A673 (cell line): ENCODE data around the gene IPCEF1. TPM values are rescaled to one million over a fixed set of nuclear protein-coding genes. Genes with fewer than 3 reads are reported as not detected.

ENCODE experiments used
- BruUV-seq: library from RNA; stranded (reverse); fragments of 400-500 nt; replicated peaks from 2 replicates; lab custom pipeline; 2021; lab: Mats Ljungman, UMichigan
- CTCF ChIA-PET: fragments of 300-600 bp; sonication (Branson Sonifier 250); formaldehyde crosslinking; loops from one replicate; lab custom pipeline; 2022; ENCODE audit warnings: antibody characterized with exemption; lab: Charles Lee
- POLR2A ChIA-PET: fragments of 300-600 bp; sonication (Branson Sonifier 250); formaldehyde crosslinking; loops from one replicate; lab custom pipeline; 2022; ENCODE audit warnings: antibody characterized with exemption; ENCODE audit not compliant: low non-redundant PET; lab: Charles Lee
- DNase-seq: peaks from one replicate; pipeline ENCODE4 v3.0.0-alpha.2; 2015; ENCODE audit warnings: low spot score
- H3K27ac ChIP-seq: fragments of 200-600 bp; sonication (generic); 2 replicates; pipeline ENCODE4 v1.5.1; 2016; ENCODE audit warnings: mixed run types, low read depth, mild to moderate bottlenecking, mixed read lengths, antibody characterized with exemption, low read length; ENCODE audit not compliant: poor library complexity, severe bottlenecking
- H3K27me3 ChIP-seq: fragments of 200-600 bp; sonication (generic); replicated peaks from 2 replicates; pipeline ENCODE4 v1.6.1; 2017; ENCODE audit warnings: mixed run types, low read depth, mild to moderate bottlenecking, mixed read lengths, antibody characterized with exemption, low read length; ENCODE audit not compliant: insufficient read depth, poor library complexity
- H3K36me3 ChIP-seq: fragments of 200-600 bp; sonication (generic); 2 replicates; pipeline ENCODE4 v1.6.1; 2016; ENCODE audit warnings: mixed run types, mild to moderate bottlenecking, mixed read lengths, antibody characterized with exemption, low read length; ENCODE audit not compliant: insufficient read depth, poor library complexity, severe bottlenecking
- H3K4me1 ChIP-seq: fragments of 200-600 bp; sonication (generic); 2 replicates; pipeline ENCODE4 v1.6.1; 2017; ENCODE audit warnings: mixed run types, mild to moderate bottlenecking, mixed read lengths, antibody characterized with exemption, low read length; ENCODE audit not compliant: insufficient read depth, poor library complexity, severe bottlenecking
- H3K4me3 ChIP-seq: fragments of 200-600 bp; sonication (generic); 2 replicates; pipeline ENCODE4 v1.5.1; 2016; ENCODE audit warnings: low read depth, mixed run types, mild to moderate bottlenecking, mixed read lengths, low read length; ENCODE audit not compliant: poor library complexity, severe bottlenecking
- H3K9me3 ChIP-seq: fragments of 200-600 bp; sonication (generic); 2 replicates; pipeline ENCODE4 v1.6.1; 2016; ENCODE audit warnings: mixed run types, low read depth, mild to moderate bottlenecking, mixed read lengths, antibody characterized with exemption, low read length; ENCODE audit not compliant: poor library complexity, severe bottlenecking
- EZH2 ChIP-seq: fragments of 200-600 bp; sonication (generic); IDR thresholded peaks from 2 replicates; pipeline ENCODE4 v1.6.1; 2017; ENCODE audit warnings: borderline replicate concordance, low read depth, mild to moderate bottlenecking, mixed read lengths, antibody characterized with exemption, low read length; ENCODE audit not compliant: poor library complexity, severe bottlenecking
- intact Hi-C: fragments of 100-400 bp; cut with micrococcal nuclease; formaldehyde crosslinking; loops from one replicate; pipeline ENCODE4 v1.10.0; 2022; ENCODE audit not compliant: unreplicated experiment
- total RNA-seq: library from RNA; stranded (reverse); gene quantifications from 2 replicates; pipeline ENCODE4 v1.2.3, GENCODE V29; 2021
- TF ChIP-seq, protein P1 (sequence below): fragments of 300-800, 200-600 bp; sonication (generic); conservative IDR thresholded peaks from 2 replicates; pipeline ENCODE4 v1.5.1; 2017; ENCODE audit warnings: low read depth, mild to moderate bottlenecking, antibody characterized with exemption, low read length, moderate library complexity, mixed read lengths

The IPCEF1 gene
- total RNA-seq, 1 experiment from 2014 or later, result 1.4 TPM

DNA sequence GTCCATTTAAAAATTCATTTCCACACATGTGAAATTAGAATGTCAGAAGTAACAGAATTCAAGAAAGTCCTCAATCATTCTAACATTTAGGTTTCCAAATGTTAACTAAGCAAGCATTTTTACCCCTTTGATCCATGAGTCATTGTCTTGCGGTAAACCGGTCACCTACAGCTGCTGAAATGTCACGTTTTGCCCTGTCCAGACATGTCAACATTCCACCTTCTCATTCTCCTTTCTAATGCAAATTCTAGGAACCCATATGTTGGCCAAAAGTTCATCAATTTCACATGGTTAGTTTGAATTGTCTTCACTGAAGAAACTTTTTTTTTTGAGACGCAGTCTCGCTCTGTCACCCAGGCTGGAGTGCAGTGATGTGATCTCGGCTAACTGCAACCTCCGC lies 117.2 kb downstream of the IPCEF1 start:
- no TSS peak for BruUV-seq
- Histone ChIP-seq H3K4me3 (no peak overlapping the region), H3K27ac (no peak overlapping the region), H3K36me3 (no peaks in the 10 kb centered on the region), H3K27me3 (no peaks in the 10 kb centered on the region), H3K9me3 (no peaks in the 10 kb centered on the region), H3K4me1 (peaks cover 9% of the 10 kb centered on the region)
- no peak for DNase-seq
- ChIA-PET POLR2A (no interaction called here), CTCF (no interaction called here)
- no peak for TF ChIP-seq EZH2
- TF ChIP-seq, protein P1, sequence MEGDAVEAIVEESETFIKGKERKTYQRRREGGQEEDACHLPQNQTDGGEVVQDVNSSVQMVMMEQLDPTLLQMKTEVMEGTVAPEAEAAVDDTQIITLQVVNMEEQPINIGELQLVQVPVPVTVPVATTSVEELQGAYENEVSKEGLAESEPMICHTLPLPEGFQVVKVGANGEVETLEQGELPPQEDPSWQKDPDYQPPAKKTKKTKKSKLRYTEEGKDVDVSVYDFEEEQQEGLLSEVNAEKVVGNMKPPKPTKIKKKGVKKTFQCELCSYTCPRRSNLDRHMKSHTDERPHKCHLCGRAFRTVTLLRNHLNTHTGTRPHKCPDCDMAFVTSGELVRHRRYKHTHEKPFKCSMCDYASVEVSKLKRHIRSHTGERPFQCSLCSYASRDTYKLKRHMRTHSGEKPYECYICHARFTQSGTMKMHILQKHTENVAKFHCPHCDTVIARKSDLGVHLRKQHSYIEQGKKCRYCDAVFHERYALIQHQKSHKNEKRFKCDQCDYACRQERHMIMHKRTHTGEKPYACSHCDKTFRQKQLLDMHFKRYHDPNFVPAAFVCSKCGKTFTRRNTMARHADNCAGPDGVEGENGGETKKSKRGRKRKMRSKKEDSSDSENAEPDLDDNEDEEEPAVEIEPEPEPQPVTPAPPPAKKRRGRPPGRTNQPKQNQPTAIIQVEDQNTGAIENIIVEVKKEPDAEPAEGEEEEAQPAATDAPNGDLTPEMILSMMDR, result no peak
- intact Hi-C loops, result no loop called here

DNA sequence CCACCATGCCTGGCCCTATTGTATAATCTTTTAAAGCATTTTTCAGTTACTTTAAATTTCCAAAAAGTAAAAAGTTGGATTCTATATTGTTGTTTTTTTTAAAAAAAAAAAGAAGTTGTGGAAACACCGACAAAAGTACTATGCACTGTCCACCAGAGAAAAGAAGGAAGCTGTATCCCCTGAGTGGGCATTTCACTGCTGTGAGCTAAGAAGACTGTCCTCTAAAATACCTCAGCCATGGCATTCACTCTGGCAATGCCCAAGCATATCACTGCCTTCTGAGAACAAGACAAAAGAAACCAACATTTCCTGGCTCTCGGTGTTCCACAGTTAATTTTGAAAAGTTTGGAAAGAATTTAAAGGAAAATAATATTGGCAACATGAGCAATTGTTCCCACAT lies 117.8 kb downstream of the IPCEF1 start:
- Histone ChIP-seq H3K4me3 (no peak overlapping the region), H3K9me3 (no peaks in the 10 kb centered on the region), H3K4me1 (peaks cover 3% of the 10 kb centered on the region), H3K27ac (no peak overlapping the region), H3K27me3 (no peaks in the 10 kb centered on the region), H3K36me3 (no peaks in the 10 kb centered on the region)
- intact Hi-C loops, result no loop called here
- POLR2A ChIA-PET, result no interaction called here
- no peak for TF ChIP-seq EZH2
- TF ChIP-seq, protein P1, result no peak
- BruUV-seq, result no TSS peak
- DNase-seq, result no peak
- CTCF ChIA-PET, result no interaction called here

DNA sequence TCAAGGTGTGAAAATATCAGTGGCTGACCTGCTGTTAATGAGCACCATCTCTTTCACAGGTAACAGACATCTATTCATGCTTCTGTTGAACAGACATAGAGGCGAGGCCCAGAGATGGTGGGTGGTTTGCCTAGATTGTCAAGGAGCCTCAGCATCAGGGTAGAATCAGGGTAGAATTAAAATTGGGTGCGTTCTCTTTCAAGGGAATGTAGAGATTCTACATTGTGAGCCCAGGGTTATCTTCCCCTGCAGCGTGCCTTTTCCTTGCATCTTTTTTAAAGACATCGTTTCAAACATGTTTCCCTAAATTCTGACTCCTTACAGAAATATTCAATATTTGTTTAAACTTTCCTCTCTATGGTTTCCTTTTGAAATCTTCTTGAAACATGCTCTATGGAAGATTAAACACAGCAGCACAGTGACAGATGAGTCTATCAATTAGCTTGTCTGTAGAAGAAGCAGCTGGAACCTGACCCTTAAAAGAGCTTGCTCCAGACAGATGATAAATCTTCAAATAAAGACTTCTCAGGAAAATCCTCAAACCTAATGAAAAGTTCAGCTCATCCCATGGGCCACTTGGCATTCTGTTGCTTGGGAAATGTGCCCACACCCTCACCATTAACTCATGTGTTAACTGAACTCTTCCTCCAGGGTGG lies 119.8 kb downstream of the IPCEF1 start:
- POLR2A ChIA-PET, result no interaction called here
- no peak for TF ChIP-seq EZH2
- TF ChIP-seq, protein P1, result no peak
- no TSS peak for BruUV-seq
- Histone ChIP-seq H3K4me1 (no peaks in the 10 kb centered on the region), H3K9me3 (no peaks in the 10 kb centered on the region), H3K4me3 (no peak overlapping the region), H3K27ac (no peak overlapping the region), H3K27me3 (no peaks in the 10 kb centered on the region), H3K36me3 (no peaks in the 10 kb centered on the region)
- intact Hi-C loops, result no loop called here
- CTCF ChIA-PET, result no interaction called here
- DNase-seq, result no peak
